Stimulated activated naive CD4-positive, alpha-beta T cell (primary cell): Measurements from ENCODE around the gene CACNA1S.

Source experiments
- DNase-seq, 6 experiments: peaks; one replicate each; lab custom pipeline; 2025; lab: John Stamatoyannopoulos, UW

The CACNA1S gene

DNA sequence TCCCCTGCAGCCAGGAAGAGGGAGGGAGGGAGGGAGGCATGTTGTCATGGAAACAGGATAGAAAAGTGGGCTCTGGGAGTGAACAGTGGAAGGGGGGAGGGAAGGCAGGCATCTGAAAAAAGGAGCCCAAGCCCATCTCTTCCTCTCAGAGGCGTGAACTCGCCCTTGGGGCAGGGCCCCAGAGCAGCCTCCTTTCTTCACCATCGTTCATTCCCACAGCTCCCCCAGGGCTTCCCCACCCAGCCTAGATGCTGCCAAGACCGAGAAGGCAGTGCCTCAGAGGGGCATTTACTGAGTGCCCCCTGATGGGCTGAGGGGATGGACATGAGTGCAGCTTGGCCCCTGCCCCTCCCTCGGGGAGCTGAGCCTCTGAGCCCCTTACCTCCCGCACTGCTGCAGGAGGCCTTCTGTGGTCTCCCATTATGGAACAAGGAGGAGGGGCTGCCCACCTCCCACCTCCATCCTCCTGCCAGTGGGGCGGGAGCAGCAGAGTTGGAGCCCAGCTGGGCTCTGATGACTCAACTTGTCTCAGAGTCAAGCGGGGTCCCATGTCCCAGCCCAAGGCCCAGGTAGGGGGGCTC lies 49.6 kb downstream of the CACNA1S start:
- no peak for DNase-seq

DNA sequence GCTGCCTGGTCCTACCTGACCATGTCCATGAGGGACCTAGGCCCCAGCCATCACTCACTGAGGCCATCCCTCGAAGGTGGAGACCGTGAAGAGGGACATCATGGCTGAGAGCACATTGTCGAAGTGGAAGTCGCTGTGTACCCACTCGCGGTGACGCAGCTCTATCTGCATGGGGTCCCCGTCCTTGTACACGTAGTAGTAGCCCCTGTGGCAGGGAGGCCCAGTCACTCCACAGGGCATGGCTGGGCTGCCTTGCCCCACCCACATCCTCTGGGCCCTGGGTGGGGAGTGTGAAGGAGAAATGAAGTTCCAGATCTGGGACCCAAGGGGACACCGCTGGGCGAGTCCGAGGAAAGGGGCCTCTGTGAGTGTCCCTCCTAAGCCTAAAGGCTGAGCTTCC lies 50.3 kb downstream of the CACNA1S start:
- no peak for DNase-seq

DNA sequence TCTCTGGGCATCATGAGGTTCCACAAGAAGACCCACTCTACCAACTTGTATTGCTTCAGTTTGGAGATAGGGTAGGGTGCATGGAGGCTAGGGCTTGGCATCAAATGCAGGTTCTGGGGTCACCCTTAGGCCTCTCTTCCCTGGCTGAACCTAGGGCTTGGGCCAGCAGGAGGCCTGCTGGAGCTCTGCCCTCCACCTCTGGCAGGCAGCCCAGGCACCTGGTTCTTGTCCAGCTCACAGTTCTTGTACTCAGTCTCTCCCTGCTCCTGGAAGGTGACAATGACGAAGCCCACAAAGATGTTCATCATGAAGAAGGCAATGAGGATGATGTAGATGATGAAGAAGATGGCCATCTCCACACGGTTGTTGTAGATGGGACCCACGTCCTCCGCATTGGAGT lies 51.2 kb downstream of the CACNA1S start:
- no peak for DNase-seq

DNA sequence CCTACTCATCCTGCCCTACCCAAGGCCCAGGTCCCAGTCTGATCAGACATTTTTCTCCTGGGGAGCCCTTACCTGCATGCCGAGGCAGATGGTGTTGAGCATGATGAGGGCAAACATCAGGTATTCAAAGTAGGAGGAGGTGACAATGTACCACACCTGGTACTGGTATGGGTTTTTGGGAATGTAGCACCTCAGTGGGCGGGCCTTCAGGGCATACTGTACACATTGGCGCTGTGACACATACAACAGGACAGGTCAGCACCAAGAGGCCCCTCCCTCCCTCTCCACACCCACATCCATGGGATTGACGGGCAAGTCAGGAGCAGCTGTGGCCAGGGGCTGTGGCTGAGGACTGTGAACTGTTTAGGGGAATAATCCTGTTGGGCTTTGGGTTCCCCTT lies 51.6 kb downstream of the CACNA1S start:
- DNase-seq, result no peak

DNA sequence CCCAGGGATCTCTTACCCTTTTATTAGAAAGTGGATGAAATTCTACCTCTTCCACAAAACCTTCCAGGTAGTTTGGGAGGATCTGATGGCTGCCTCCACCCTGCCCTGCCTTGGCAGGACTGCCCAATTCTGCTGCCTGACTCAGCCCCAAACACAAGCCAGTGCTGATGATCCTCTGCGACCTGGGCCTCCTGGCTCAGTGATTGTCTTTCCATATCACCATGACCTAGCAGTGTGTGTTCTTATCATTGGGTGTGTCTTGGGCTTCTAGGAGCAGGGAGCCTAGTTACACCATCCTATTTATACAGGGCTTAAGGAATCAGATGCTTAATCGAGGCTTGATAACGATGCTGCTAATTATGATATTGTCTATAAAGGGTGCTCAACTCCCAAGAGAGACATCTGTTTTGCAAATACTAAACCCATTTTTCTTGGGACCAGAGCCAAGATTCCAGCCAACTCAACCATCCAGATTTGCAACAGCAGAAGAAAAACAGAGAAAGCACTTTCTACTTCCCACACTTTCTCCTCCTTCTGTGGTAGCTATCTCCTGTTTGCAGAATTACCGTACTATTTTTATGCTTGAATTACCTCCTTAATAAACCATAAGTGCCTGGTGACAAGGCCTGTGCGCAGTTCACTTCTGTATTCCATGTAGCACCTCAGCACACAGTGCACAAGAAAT lies 52.2 kb downstream of the CACNA1S start:
- no peak for DNase-seq

DNA sequence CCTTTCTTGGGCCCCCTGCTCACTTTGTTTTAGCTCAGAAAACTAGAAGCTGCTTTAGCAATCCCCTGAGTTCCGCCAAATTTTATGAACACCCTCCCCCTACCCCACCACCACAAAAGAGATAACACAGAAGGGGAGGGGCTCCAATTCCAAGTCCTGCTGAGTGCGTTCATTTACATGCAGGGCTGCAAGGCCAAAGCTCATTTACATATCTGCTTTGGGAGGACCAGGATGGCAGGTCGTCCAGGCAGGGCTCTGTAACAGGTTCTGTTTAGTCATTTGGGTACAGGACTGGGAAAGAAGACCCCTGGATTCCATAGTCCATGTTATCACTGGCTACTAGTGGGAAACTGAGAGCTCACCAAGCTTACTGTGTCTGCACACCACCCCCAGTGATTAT lies 52.8 kb downstream of the CACNA1S start:
- DNase-seq, result no peak

DNA sequence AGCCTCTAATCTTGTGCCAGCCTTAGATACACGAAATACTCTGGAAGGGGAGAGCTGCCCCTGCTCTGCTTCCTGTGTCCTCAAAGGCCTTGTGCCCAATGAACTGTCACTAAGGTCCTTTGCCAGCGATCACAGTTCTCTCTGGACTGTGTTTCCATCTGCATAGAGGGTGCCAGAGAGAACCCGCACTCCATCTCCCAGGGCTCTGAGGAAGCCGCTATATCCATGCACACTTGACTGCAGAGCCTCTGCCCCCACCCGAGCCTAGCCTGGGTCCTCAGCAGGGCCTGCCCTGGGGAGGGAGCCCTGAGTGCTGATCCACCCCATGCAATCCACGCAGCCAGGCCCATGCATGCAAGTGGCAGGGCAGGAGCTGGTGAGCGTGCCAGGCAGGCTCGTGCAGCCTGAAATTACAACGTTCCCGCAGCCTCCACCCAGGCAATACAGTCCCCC lies 58.1 kb downstream of the CACNA1S start:
- DNase-seq, result no peak

DNA sequence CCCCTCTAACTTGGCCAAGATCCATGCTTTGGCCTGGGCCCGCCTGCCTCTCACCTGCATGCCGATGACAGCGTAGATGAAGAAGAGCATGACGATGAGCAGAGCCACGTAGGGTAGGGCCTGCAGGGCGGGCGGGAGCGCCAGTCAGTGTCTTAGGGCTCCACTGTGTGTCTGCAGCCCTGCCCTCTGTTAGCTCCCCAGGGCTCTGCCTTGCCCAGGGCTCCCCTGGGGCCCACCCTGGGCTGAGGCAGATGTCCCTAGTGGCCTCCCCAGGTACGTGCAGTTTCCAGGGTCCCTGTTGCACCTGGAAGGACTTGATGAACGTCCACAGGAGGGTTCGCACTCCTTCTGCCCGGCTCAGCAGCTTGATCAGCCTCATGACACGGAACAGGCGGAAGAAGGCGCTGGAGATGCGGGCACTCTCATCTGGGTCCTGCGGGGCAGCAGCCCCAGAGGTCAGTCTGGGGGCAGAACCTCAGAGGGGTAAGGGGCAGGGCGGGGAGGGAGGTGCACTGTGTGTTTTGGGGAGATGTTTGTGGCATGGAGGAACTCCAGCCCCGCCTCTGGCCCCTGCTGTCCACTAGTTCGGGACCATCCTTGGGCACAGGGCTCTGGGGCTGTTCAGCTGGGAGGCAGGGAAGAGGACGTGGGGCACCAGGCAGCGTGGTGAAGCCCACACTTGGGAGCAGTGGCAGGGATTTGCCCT lies 58.9 kb downstream of the CACNA1S start:
- no peak for DNase-seq

DNA sequence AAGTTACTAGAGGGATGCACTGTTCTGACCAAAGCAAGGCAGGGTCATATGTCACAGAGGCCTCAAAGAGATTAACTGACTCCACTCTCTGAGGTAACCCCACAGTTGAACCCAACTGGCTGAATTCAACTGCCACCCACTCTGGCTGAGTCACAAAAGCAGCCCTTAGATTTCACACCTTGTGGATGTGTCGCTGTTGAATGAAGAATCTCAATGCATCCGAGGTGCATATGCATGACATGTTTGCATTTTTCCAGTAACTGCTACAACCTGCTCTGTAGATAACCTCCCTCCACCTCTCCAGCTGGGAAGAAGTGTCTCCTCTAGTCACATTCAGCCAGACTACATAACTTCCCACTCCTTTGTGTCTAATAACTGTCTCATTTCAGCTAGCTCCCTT lies 60.8 kb downstream of the CACNA1S start:
- DNase-seq, result no peak

DNA sequence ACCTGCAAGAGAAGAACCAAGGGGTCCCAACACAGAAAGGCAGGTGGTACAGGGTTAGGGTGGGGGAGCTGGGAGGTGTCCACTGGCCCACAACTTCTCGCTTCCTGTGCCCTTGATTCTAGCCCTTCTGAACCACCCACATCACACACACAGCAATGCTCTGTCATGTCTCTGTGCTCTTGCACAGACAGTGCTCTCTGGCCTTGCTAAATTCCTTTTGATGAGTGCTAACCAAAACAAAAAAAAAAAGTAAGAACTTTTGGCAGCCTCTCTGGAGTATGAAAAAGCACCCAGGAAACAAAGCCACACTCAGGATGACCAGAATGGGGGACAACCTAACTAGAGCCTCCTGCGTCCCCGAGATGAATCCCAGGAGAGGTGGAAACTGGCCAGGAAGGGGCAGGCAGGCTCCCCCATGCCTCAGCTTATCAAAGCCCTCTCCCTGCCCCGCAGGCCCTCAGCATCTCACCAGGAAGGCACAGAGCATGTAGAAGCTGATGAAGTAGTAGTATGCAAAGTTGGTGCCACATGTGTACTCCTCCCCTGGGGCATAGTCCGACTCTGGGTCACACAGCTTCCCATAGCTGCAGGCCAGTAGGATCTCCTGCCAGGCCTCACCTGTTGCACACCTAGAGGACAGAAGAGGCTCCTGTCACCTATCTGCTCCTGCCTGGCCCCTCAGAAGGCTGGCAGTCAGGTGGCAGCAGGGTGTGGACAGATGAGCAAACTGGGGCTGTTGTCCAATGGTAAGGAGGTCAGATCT lies 61.5 kb downstream of the CACNA1S start:
- no peak for DNase-seq

DNA sequence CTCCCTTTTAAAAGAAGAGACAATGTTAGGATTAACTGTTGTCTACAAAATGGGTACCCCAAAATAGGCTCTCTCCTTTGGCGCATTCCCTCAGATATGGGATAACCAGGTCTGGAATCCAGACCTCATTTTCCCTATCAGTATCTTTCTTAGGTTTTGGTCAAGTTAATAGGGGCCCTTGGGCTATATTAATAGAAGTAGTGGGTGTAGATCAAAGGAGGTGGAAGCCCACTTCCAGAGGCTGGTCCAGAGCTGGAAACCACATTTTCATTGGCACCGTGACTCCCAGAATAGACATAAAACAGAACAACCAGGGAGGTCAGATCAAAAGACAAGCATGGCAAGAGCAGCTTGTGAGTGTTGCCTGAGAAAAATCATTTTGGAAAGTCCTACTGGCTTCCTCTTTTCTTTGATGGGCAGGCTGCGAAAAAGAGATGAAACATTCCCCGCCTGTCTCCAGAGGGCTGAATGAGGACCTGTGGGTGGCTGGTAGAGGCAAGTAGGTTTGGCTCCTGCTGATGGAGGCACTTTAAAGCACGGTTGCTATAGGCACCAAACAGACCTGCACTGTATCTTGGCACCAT lies 62.9 kb downstream of the CACNA1S start:
- DNase-seq, result no peak

DNA sequence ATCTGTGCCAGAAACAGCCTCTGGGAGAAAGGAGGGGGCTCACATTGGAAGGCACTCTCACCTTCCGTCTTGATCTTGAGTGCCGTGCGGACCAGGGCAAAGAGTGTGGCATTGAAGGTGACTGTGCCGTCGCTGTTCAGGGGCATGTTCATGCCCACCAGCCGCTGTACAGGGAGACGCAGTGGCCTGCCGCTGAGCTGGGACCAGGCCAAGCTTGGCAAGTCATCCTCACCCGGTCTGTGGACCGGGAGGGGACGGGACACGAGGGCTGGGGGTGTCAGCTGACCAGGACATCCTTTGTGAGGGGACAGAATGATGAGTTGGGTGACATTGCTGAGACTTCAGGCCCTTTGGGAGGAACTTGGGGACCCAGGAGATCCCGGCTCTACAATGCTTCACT lies 63.7 kb downstream of the CACNA1S start:
- no peak for DNase-seq

DNA sequence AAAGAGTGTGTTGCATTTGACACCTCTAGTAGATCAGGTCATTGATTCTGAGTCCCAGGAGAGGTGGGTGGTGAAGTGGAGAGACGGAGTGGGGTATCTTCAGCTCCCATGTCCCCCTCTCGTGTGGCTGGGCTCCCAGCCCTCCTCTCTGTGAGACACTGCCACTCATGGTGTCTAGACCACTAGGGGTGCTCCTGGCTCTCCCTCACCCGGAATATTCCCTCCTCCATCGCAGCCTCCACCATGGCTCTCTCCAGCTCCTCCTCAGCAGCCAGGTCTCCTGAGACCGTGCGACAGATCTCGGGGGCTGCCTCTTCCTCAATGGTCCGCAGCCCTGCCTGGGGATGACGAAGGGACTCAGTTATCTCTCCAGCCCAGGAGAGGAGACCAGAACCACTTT lies 68.1 kb downstream of the CACNA1S start:
- DNase-seq, result no peak

DNA sequence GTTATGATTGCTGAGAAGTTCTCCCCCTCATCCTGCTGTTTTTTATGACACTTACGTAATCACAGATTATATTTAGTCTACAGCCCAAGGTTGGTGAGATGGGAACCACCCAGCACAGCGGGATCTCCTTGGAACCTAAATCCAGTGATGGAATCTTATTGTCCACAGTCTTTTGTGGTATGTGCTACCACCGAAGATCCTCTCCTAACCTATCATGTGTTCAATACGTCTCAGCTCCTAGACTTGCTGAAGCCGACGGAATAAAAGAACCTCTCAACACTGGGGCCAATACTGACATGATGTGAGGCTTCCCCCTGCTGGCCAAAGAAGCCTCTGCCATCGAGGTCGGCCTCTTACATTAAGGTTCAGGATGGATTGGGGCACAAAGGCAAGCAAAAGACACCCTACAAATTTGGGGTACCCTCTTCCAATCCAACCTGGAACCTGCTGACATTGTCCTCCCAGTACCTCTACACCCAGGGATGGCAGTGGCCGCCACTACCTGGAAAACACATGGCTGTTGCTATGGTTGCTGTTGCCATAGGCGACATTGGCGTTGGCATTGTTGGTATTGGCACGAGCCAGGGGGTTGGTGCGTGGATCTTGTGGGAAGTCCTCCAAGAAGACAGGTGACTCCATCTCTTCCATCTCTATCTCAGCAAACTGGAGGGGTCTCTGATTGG lies 69.3 kb downstream of the CACNA1S start:
- peak; percentile 47 to 80 (median 61) for DNase-seq

DNA sequence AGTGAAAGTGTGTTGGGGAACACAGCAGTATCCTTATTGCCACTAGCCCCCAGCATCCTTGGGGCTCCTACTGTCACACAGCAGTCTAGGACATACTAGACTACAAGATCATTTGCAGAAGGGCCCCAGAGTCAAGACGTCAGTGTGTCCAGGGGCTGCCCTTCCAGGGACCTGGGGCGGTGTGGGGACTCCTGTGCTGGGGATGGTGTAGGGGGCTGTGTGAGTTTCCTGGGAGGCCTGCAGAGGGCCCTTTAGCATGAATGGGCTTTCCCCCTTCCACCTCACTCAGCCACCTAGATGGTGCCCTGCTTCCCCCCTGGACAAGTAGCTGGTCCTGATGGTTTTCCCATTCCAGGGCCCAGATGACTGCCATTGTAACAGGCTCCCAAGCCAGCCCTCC lies 71.2 kb downstream of the CACNA1S start:
- DNase-seq, result no peak

DNA sequence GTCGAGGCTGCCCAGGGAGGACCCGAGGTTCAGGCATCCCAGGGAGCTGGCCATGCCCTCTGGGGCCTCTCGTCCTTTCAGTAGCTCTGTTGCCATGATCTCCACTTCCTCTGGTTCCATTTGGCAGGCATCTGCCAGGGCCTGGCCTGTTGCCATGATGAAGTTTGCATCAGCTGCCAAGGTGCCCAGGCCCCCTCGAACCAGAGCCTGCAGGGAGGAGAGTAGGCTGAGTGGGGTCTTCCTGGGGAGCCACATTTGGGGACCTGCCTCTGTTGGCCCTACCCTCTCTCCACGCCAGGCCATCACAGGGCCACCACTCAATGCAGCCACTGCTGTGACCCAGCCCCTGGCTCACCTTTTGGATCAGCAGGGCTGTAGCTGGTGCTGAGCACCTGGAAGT lies 72.3 kb downstream of the CACNA1S start:
- no peak for DNase-seq

DNA sequence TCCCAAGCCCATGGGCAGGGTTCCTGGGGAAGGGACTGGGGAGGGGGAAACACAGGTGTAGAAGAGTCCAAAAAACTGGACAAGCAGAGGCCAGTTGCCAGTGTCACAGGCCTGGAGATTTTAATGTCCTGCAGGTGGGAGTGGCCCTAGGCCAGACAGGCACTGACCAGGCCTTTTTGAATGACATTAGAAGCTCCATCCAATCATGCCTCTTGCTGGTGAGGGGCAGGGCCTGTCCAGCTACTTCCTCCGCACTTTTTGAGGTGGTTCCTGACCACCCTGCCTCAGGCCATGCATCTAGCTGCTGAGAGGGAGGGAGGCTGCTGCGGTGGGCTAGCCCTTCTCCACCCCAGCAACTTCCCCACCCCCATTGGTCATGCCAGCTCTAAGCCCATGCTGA lies 72.8 kb downstream of the CACNA1S start:
- no peak for DNase-seq

DNA sequence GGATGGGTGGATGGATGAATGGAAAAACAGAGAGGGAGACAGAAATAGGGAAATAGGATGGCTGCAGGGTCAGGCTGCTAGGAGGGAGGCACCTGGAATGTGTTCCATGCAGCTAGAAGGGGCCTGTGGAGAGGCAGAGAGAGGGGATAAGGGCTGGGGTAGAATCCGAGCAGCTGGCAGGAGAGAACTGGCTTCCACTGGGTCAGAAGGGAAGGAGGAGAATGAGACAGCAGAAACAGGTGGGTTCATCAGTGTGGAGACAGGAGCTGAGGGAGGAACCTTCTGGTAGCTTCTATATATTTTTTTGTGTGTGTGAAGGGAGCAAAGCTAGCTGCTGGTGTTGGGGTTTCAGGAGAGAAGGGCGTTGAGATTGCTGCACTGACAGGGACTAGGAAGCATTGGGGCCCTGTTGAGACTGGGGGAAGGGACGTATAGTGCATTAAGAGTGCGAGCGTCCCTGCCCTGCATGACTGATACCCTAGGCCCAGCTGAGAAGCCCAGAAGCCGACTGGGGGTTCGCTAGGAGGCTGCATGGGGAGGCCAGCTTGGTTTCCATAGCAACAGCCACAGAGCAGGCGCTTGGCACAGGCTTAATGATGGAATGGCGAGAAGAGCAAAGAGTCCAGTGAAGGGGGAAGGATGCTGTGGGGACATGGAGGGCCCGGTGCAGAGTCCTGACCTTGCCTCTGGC lies 73.9 kb downstream of the CACNA1S start:
- no peak for DNase-seq

DNA sequence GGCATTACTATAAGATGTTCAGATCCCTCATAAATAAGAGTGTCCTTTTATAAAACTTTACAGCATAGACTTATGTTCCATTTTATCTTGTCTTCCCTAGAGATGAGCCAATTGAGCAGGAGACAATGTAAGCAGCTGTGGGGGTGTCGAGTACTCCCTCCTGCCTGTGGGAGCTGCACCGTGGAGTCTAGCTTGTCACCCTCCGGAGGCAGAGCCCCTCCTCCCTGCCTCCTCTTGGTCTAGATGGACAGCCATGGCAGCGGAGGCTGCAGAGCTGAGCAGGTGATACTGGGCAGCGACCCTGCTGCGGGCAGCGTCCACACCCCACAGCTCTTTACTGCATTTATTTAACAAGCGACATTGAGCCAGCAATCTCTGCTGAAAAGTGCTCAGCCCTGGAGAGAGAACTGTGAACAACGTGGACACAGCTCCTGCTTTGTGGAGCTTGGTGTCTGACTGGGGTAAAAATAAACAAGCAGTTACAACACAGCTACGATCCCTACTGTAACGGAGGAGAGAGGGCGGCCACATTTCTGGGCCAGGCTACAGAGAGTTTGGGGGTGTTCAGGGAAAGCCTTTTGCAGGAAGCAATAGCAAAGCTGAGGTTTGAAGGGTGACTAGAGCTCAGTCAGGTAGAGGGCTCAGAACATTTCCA lies 75.9 kb downstream of the CACNA1S start:
- no peak for DNase-seq

DNA sequence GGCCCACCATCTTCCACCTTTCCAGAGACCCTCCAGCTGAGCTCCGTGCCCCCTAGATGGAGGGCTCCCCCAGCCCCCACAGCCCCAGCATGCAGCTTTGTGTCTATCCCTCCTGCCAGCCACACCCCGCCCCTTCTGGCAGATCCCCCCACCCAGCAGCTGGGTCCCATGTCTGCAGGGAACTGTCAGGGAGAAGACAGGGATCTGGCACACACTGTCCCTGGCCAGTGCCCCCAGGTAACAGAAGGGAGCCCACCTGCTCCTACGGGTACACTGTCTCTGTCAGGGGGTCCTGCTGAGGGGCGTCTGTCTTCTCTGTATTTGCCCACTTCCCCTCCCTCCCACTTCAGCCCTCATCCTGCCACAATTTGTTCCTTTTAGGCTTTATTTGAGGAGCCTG lies 77.6 kb downstream of the CACNA1S start:
- DNase-seq, result no peak

DNA sequence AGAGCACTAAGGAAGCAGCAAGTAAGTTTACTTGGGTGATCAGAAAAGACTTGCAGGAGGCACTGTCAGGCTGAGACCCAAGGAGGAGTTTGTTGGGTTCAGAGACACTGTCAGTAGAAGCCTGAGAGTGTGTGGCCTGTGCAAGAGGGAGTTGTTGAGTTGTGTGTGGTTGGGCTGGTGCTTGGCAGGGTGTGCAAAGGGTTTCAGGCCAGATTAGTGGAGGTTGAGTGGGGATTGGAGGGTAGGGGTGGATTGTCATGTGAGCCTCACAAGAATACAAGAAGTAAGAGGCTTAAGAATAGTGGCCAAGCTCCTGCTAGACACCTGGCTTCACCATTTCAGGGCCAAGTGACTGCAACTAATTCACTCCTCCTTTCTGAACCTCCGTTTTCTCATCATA lies 79.8 kb downstream of the CACNA1S start:
- DNase-seq, result no peak
